Natural killer cell treated with Interleukin-12 subunit alpha and Interleukin-12 subunit beta and Interleukin-15 and Interleukin-18, amount 100 ng/mL, for 72 hours (primary cell): ENCODE data around the gene CDC42SE2. TPM values are rescaled to one million over a fixed set of nuclear protein-coding genes. Genes with fewer than 3 reads are reported as not detected.
A peak's percentile ranks its signal among the peaks of the same experiment; 100 is the strongest.
"Not testable (repeated sequence)": the region's sequence is repeated elsewhere in the genome, so short reads cannot be mapped to it uniquely, and the experiment has no call there.

ENCODE experiments used
- ATAC-seq, 2 donors: fragments of 150-1000 bp; cut with Tn5 transposase in 1 of 2; sonication (Bioruptor Pico), chemical (Tn5 transposase) in 1 of 2; 2 replicates each; pipeline ENCODE4 v1.10.0; 2021
- DNase-seq: peaks from one replicate; pipeline ENCODE4 v3.0.0; 2022; ENCODE audit warnings: low spot score
- H3K27ac Mint-ChIP-seq, 2 donors: 1 replicate in 1 of 2; 2 replicates in 1 of 2; pipeline ENCODE4 v1.8.0; 2022; ENCODE audit warnings: mixed read lengths in 2 of 2, mild to moderate bottlenecking in 1 of 2, moderate library complexity in 1 of 2
- H3K27me3 Mint-ChIP-seq, 2 donors: 1 replicate in 1 of 2; 2 replicates in 1 of 2; pipeline ENCODE4 v1.8.0; 2022; ENCODE audit warnings: mixed read lengths in 2 of 2
- H3K36me3 Mint-ChIP-seq: one replicate; pipeline ENCODE4 v1.8.0; 2022; ENCODE audit warnings: mixed read lengths
- H3K4me1 Mint-ChIP-seq, 2 donors: 1 replicate in 1 of 2; 2 replicates in 1 of 2; pipeline ENCODE4 v1.8.0; 2022; ENCODE audit warnings: low read depth in 2 of 2, mixed read lengths in 2 of 2, mild to moderate bottlenecking in 1 of 2
- H3K4me3 Mint-ChIP-seq: one replicate; pipeline ENCODE4 v1.8.0; 2022; ENCODE audit warnings: mixed read lengths
- H3K9me3 Mint-ChIP-seq: 2 replicates; pipeline ENCODE4 v1.8.0; 2022; ENCODE audit warnings: mixed read lengths
- total RNA-seq, 2 donors: library from RNA; stranded (reverse); gene quantifications; one replicate each; pipeline ENCODE4 v1.2.3, GENCODE V29; 2022

CDC42SE2 gene
- total RNA-seq, 2 donors from 2014 or later, result 78.2 to 120 TPM

DNA sequence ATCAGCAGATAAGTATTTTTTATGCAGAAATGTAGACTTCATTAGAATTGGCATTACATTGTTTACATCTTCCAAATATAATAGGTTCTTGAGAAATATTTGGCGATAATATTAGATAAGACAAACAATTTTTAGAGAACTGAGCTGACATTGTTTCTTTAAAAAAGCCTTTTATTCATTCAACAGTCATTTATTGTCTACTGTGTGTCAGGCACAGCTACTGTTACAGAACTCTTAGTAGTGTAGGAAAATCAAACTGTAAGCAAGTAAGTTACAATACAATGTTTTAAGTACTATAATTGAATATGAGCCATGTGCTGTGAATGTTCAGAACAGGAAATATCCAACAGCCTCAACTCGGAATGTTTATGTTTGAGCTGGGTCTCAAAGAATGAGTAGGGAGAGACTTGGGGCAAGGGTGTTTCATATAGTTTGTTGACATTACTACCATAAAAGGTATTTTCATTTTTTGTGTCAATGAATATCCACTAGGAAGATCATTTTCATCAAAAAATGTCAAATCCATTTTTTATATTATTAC lies 114.0 kb downstream of the CDC42SE2 start:
- peaks cover 19% of the 10 kb centered on the region for H3K36me3 Mint-ChIP-seq
- peaks cover 60 to 79% of the 10 kb centered on the region in 2 donors for H3K4me1 Mint-ChIP-seq
- H3K4me3 Mint-ChIP-seq, result peak overlapping the region; percentile 44
- H3K27ac Mint-ChIP-seq, result peak overlapping the region; percentile 96
- H3K9me3 Mint-ChIP-seq, result peaks cover 4% of the 10 kb centered on the region
- H3K27me3 Mint-ChIP-seq, result no peaks in the 10 kb centered on the region
- DNase-seq (no peak), ATAC-seq (no peak)

DNA sequence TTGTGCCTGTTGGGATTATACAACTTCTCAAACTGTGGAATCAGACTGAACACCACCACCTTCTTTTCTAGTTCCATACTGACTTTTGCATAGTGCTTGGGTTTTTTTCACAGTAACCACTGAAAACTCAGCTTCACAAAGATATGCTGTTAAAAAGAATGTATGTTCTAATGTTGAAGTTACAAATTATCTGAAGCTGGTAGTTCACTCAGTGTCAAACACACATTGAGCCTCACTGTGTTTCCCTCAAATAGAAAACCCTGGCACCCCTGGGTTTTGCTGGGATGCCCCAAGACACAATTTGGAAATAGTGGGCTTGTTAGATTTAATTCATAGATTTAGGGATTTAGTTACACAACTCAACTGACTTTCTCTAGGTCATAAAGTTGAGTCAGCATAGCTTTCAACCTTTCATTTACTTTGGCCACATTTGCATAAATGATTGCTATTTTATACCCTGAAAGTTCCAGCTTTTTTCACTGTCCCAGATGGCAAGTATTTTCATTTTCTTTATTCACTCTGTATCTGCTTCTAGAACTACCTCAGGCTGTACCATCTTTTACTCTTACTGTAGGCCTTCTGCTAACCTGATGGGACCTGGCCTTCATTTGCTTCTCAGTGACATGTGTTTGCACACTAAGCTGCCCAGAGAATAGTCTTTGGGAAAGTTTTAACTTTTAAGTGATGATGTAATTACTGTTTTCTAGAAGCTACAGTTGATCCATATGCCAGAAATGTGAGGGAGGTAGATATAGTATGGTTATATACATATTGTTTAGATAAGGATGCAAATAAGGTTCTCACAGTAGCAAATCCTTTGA lies 115.1 kb downstream of the CDC42SE2 start:
- DNase-seq, result no peak
- Mint-ChIP-seq H3K27me3 (no peaks in the 10 kb centered on the region), H3K9me3 (peaks cover 4% of the 10 kb centered on the region), H3K27ac (peak overlapping the region; percentile 96), H3K36me3 (peaks cover 14% of the 10 kb centered on the region), H3K4me1 (peaks cover 58 to 78% of the 10 kb centered on the region in 2 donors), H3K4me3 (peak overlapping the region; percentile 86)
- ATAC-seq, result peak; percentile 23 to 65

DNA sequence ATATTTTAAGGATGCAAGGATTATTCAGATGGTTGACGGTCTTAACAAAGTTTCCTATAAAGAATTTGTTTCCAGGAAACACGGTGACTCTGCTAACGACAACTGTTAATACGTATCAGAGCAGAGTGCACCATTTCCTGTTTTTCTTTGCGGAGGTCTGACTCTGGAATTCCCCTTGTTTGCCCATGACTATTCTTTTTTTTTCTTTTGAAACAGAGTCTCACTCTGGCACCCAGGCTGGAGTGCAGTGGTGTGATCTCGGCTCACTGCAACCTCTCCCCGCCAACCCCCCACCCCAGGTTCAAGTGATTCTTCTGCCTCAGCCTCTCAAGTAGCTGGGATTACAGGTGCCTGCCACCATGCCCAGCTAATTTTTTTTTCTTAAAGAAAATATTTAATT lies 115.9 kb downstream of the CDC42SE2 start:
- peaks cover 4% of the 10 kb centered on the region for H3K9me3 Mint-ChIP-seq
- peaks cover 14% of the 10 kb centered on the region for H3K36me3 Mint-ChIP-seq
- no peaks in the 10 kb centered on the region for H3K27me3 Mint-ChIP-seq
- peak overlapping the region; percentile 86 for H3K4me3 Mint-ChIP-seq
- peaks cover 65 to 83% of the 10 kb centered on the region in 2 donors for H3K4me1 Mint-ChIP-seq
- peak; percentile 83 to 91 for ATAC-seq
- peak overlapping the region; percentile 96 for H3K27ac Mint-ChIP-seq
- peak; percentile 81 for DNase-seq

DNA sequence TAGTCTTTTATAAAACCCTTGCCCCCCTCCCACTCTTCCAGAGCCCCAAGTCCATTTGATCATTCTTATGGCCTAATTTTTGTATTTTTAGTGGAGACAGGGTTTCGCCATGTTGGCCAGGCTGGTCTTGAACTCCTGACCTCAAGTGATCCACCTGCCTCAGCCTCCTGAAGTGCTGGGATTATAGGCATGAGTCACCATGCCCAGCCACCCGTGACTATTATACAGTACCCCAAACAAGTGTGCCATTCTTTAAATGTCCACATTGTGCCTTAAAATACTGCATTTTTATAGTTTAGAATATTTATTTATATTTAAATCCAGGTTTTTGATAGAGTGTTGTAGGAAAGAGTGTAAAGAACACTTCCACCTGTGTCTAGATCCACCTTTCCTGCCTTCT lies 116.4 kb downstream of the CDC42SE2 start:
- Mint-ChIP-seq H3K4me1 (peaks cover 64 to 84% of the 10 kb centered on the region in 2 donors), H3K4me3 (peak overlapping the region; percentile 86)

DNA sequence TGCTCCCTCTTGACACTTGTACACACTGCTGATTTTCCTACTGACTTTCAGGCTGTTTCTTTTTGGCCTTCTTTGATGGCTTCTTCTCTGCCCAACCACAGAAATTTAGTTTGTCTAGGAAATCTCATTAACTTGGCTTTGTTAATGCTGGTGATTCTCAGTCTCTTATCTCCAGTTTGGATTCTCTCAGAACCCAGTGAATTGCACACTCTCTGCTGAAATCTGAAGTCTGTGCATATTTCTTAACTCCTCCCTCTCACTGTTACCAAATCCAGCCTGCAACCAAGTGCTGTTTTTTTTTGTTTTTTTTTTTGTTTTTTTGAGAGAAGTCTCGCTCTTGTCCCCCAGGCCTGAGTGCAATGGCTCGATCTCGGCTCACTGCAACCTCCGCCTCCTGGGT lies 117.2 kb downstream of the CDC42SE2 start:
- Mint-ChIP-seq H3K4me3 (peak overlapping the region; percentile 86), H3K36me3 (peaks cover 24% of the 10 kb centered on the region), H3K4me1 (peaks cover 59 to 84% of the 10 kb centered on the region in 2 donors), H3K27me3 (no peaks in the 10 kb centered on the region), H3K27ac (peak overlapping the region; percentile 96), H3K9me3 (peaks cover 4% of the 10 kb centered on the region)
- ATAC-seq (no peak), DNase-seq (no peak)

More for the DNA sequence above, 116.4 kb downstream of the CDC42SE2 start:
- Mint-ChIP-seq H3K36me3 (peaks cover 16% of the 10 kb centered on the region), H3K27ac (peak overlapping the region; percentile 96)
- DNase-seq, ATAC-seq, H3K27me3 Mint-ChIP-seq, H3K9me3 Mint-ChIP-seq: not testable (repeated sequence)

DNA sequence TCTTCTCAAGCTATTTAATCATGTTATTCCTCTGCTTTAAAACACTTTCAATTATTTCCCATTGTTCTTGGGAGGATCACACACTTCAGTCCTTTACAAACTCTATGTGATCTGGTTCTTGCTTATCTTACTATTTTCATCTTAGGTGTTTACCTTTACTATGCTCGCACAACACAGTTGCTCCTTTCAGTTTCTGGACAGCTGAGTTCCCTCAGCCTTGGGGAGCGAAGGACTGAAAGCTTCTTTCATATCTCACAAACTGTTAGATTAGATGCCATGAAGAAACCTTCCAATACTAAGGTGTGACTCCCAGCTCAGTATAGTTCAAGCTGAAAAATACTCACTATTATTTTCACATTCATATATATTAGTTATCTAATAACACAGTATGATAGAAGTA lies 117.9 kb downstream of the CDC42SE2 start:
- Mint-ChIP-seq H3K4me1 (peaks cover 53 to 87% of the 10 kb centered on the region in 2 donors), H3K27me3 (no peaks in the 10 kb centered on the region), H3K36me3 (peaks cover 25% of the 10 kb centered on the region), H3K9me3 (peaks cover 4% of the 10 kb centered on the region), H3K4me3 (peak overlapping the region; percentile 86), H3K27ac (peak overlapping the region; percentile 96)
- DNase-seq (no peak), ATAC-seq (peak; percentile 19 to 22)

DNA sequence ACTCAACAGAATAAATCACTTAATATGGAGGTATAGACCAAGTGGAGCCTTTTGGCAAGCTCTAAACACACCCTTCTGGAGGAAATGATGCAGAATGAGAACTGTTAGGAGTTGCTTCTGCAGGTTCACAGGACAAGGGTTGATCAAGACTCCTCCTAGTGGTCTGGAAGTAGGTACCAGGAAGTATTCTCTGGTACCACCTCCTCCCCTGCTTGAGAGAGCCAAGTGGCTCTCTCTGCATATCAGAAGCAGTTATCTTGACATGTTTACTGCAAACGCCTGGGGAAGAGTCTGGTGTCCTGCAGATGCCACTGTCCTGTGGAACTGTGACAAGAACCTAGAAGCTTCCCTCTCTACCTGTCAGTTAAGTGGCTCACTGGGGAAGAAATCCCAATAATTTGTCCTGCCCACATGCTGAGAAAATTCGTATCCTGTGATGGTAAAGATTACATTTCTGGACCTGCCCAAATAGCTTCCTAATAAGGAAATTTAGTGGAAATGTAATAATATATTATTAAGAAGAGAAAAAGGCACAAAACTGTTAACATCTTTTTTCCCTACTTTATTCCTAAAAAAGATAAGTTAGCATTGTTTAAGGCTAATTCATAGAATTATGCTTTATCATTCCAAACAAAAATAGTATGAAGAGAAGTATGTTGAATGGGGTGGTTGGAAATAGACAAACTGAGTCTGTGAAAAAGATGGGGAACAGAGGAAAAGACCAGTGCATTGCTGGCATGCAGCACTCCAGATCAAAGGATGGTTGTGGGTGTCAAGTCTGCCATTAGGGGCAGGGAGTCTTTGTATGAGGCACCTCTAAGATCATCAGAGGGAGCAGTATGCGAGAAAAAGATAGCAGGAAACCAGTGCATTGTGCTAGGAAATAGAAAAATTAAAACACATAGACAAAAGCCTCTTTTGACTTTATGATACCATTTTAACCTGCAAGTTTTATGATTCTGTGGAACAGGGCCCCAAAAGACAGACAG lies 118.8 kb downstream of the CDC42SE2 start:
- ATAC-seq (peak; percentile 76 to 80), DNase-seq (peak; percentile 74)
- H3K9me3 Mint-ChIP-seq, result peaks cover 4% of the 10 kb centered on the region
- H3K27ac Mint-ChIP-seq, result peak overlapping the region; percentile 96
- peaks cover 52 to 82% of the 10 kb centered on the region in 2 donors for H3K4me1 Mint-ChIP-seq
- no peaks in the 10 kb centered on the region for H3K27me3 Mint-ChIP-seq
- peak overlapping the region; percentile 86 for H3K4me3 Mint-ChIP-seq
- H3K36me3 Mint-ChIP-seq, result peaks cover 25% of the 10 kb centered on the region

DNA sequence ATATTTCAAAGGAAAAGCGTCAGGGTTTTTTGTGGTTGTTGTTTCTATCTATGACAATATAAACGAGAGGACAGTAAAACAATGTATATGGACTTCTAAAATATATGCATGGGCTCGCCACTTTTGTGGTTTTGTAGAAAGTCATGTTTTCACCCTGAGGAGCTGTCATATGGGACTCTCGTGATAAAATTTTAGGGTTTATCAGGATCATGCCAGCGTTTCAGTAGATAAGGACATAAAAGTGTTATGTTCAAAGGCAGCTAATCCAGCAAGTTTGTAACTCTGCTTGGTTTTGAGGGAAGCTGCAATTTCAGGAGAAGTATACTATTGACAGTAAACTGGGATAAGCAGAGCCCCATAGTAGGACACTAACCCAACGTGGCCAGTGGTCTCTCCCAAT lies 120.3 kb downstream of the CDC42SE2 start:
- Mint-ChIP-seq H3K9me3 (peaks cover 4% of the 10 kb centered on the region), H3K4me3 (peak overlapping the region; percentile 59), H3K4me1 (peaks cover 48 to 81% of the 10 kb centered on the region in 2 donors), H3K36me3 (peaks cover 25% of the 10 kb centered on the region), H3K27ac (peak overlapping the region; percentile 96), H3K27me3 (no peaks in the 10 kb centered on the region)
- ATAC-seq (no peak), DNase-seq (no peak)

DNA sequence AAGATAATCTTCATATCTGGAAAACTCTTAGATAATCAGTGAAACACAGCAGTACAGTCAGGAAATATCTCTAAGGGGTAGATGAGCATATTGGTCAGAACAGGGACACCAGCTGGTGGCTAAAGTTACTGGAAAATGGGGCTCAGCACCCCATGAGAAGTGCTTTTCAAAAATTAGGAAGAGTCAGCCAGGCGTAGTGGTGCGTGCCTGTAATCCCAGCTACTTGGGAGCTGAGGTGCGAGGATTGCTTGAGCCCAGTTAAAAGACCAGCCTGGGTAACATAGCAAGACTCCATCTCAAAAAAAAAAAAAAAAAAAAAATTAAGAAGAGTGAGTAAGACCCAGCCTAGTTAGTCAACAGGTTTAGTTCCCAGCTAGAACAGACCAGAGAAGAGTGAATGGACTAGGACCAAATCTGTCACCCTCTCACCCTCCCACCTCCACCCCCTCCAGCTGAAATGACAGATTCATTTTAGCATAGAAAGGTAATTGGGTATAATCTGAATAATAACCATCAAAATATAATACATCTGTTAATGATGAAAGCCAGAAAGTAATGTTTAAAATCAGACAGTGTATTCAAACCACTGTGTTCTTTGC lies 120.9 kb downstream of the CDC42SE2 start:
- ATAC-seq (peak in 1 of 2 donors; percentile 59), DNase-seq (no peak)
- Mint-ChIP-seq H3K4me3 (peak overlapping the region; percentile 59), H3K27ac (peak overlapping the region; percentile 96), H3K36me3 (peaks cover 27% of the 10 kb centered on the region), H3K27me3 (no peaks in the 10 kb centered on the region), H3K4me1 (peaks cover 47 to 81% of the 10 kb centered on the region in 2 donors), H3K9me3 (peaks cover 4% of the 10 kb centered on the region)

DNA sequence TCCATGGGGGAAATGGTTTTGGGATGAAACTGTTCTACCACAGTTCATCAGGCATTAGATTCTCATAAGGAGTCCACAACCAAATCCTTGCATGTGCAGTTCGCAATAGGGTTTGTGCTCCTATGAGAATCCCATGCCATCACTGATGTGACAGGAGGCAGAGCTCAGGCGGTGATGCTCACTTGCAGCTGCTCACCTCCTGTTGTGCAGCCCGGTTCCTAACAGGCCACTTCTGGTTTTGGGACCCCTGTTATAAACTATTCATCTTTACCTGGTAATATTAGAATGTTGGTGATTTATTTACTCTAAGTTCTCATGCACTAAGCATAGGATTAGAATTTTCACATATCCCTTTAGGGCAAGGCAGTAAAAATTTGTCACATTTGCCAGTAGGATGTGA lies 122.3 kb downstream of the CDC42SE2 start:
- ATAC-seq (no peak), DNase-seq (no peak)
- Mint-ChIP-seq H3K36me3 (peaks cover 25% of the 10 kb centered on the region), H3K27me3 (no peaks in the 10 kb centered on the region), H3K9me3 (no peaks in the 10 kb centered on the region), H3K4me1 (peaks cover 48 to 73% of the 10 kb centered on the region in 2 donors), H3K27ac (peak overlapping the region; percentile 96), H3K4me3 (no peak overlapping the region)

DNA sequence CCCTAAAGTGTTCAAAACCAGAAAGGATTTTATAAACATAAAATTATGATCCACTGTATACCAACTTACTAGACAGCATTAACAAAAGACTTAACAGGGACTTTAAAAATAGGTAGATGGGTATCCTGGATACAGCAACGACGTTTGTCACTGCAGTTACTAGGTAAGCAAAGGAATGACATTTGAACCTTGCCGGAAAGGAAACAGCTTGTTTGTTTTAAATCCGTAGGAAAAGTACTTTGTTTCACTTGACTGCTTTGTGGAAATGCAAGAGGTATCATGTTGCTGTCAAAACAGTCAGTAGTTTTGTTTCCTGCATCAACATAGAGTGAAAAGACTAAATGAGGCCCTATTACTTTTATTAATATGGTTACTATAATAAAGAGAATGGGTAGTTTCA lies 122.9 kb downstream of the CDC42SE2 start:
- peak overlapping the region; percentile 96 for H3K27ac Mint-ChIP-seq
- H3K36me3 Mint-ChIP-seq, result peaks cover 20% of the 10 kb centered on the region
- DNase-seq (no peak), ATAC-seq (no peak)
- H3K9me3 Mint-ChIP-seq, result no peaks in the 10 kb centered on the region
- no peak overlapping the region for H3K4me3 Mint-ChIP-seq
- H3K4me1 Mint-ChIP-seq, result peaks cover 42 to 67% of the 10 kb centered on the region in 2 donors
- no peaks in the 10 kb centered on the region for H3K27me3 Mint-ChIP-seq

DNA sequence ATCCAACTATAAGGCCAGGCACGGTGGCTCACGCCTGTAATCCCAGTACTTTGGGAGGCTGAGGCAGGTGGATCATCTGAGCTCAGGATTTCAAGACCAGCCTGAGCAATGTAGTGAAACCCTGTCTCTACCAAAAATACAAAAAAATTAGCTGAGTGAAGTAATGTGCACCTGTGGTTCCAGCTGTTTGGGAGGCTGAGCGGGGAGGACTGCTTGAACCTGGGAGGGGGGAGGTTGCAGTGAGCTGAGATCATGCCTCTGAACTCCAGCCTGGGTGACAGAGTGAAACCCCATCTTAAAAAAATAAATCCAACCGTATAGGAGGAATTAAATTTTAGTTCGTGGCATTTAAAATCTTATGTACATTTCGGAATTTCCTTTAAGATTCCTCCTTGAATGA lies 123.4 kb downstream of the CDC42SE2 start:
- Mint-ChIP-seq H3K4me1 (peaks cover 38 to 65% of the 10 kb centered on the region in 2 donors), H3K36me3 (peaks cover 18% of the 10 kb centered on the region), H3K27ac (peak overlapping the region; percentile 96), H3K27me3 (no peaks in the 10 kb centered on the region), H3K9me3 (no peaks in the 10 kb centered on the region), H3K4me3 (no peak overlapping the region)
- no peak for ATAC-seq
- DNase-seq, result no peak
